WTC11 (cell line): ENCODE results near the gene COL11A1.

Experiments
- CTCF ChIP-seq: fragments of 200-600 bp; IDR thresholded peaks from 2 replicates; pipeline ENCODE4 v1.8.0; 2022; ENCODE audit warnings: antibody characterized with exemption
- E2F1 ChIP-seq: sonication (generic); formaldehyde crosslinking; IDR thresholded peaks from 2 replicates; pipeline ENCODE4 v1.8.0; 2022; ENCODE audit warnings: mild to moderate bottlenecking, missing genetic modification reagents
- ERG ChIP-seq: fragments of 250-450 bp; sonication (Bioruptor Pico); IDR thresholded peaks from 2 replicates; pipeline ENCODE4 v1.8.0; 2021; ENCODE audit warnings: mild to moderate bottlenecking
- IRF1 ChIP-seq: sonication (generic); formaldehyde crosslinking; IDR thresholded peaks from 2 replicates; pipeline ENCODE4 v1.8.0; 2023; ENCODE audit warnings: missing genetic modification reagents
- SP1 ChIP-seq: sonication (generic); formaldehyde crosslinking; conservative IDR thresholded peaks from 2 replicates; pipeline ENCODE4 v1.8.1; 2022; ENCODE audit warnings: missing genetic modification reagents
- TEAD4 ChIP-seq: sonication (generic); formaldehyde crosslinking; IDR thresholded peaks from 2 replicates; pipeline ENCODE4 v1.8.0; 2022; ENCODE audit warnings: mild to moderate bottlenecking, missing genetic modification reagents
- ZBTB21 ChIP-seq: sonication (generic); formaldehyde crosslinking; IDR thresholded peaks from 2 replicates; pipeline ENCODE4 v1.8.1; 2023; ENCODE audit warnings: mild to moderate bottlenecking, missing genetic modification reagents, borderline replicate concordance
- ZNF138 ChIP-seq: sonication (generic); formaldehyde crosslinking; conservative IDR thresholded peaks from 2 replicates; pipeline ENCODE4 v1.8.1; 2022; ENCODE audit warnings: mild to moderate bottlenecking, moderate library complexity, missing genetic modification reagents

- TF ChIP-seq SP1 (CRISPR knock-in tag) (no peak), CTCF (no peak), ZNF138 (CRISPR knock-in tag) (no peak), IRF1 (CRISPR knock-in tag) (no peak), ZBTB21 (CRISPR knock-in tag) (no peak), E2F1 (CRISPR knock-in tag) (no peak), TEAD4 (CRISPR knock-in tag) (no peak), ERG (CRISPR knock-in tag) (no peak)
Measured at GRCh38 chr1:102857251-102857650, 251.1 kb downstream of the COL11A1 start.
